GM12878 (cell line): Measurements from ENCODE around the gene RNF152. TPM values are rescaled to one million over a fixed set of nuclear protein-coding genes. Genes with fewer than 3 reads are reported as not detected.

Experiments
- ATAC-seq: fragments of 200-7000 bp; cut with Tn5 transposase; 3 replicates; pipeline ENCODE4 v1.9.1; 2020; ENCODE audit warnings: mild to moderate bottlenecking, moderate library complexity
- BruUV-seq: library from RNA; stranded (reverse); fragments of 400-500 nt; replicated peaks from 2 replicates; lab custom pipeline; 2021; lab: Mats Ljungman, UMichigan
- CTCF ChIA-PET: fragments of 300-600 bp; sonication (Branson Sonifier 250); formaldehyde crosslinking; extraction: SDS; loops from one replicate; lab custom pipeline; 2021; ENCODE audit warnings: inconsistent platforms; lab: Yijun Ruan, JAX
- POLR2A ChIA-PET: fragments of 350-600 bp; formaldehyde crosslinking; extraction: SDS; loops from one replicate; lab custom pipeline; 2021; ENCODE audit warnings: inconsistent platforms; lab: Charles Lee
- RAD21 ChIA-PET: fragments of 300-600 bp; sonication (Branson Sonifier 250); formaldehyde crosslinking; loops from one replicate; lab custom pipeline; 2023; ENCODE audit warnings: antibody characterized with exemption; ENCODE audit not compliant: unreplicated experiment; lab: Charles Lee
- SMC1A ChIA-PET: fragments of 300-600 bp; sonication (Branson Sonifier 250); formaldehyde crosslinking; loops from one replicate; lab custom pipeline; 2023; ENCODE audit not compliant: unreplicated experiment, uncharacterized antibody; lab: Charles Lee
- DNase-seq: peaks from one replicate; pipeline ENCODE4 v3.0.0-alpha.2; 2011; ENCODE audit warnings: low read depth, low spot score
- FAIRE-seq: peaks from 3 replicates; lab custom pipeline; 2011; peaks lifted over from hg19 to GRCh38; lab: Jason Lieb, UNC
- H2AFZ ChIP-seq: 2 replicates; pipeline ENCODE4 v1.6.0; 2011; ENCODE audit warnings: low read depth, low read length, control low read depth; ENCODE audit not compliant: control insufficient read depth
- H3K27ac ChIP-seq: 2 replicates; pipeline ENCODE4 v1.5.1; 2011; ENCODE audit warnings: control low read depth; ENCODE audit not compliant: control insufficient read depth, insufficient read depth
- H3K27me3 ChIP-seq, 2 experiments: replicated peaks in 1 of 2; 2 replicates each; pipeline versions ENCODE4 v1.6.0 to v1.6.1; 2011; ENCODE audit warnings: low read length in 1 of 2; ENCODE audit not compliant: control insufficient read depth in 2 of 2, insufficient read depth in 2 of 2
- H3K36me3 ChIP-seq, 2 experiments: 2 replicates each; pipeline ENCODE4 v1.5.1; 2011; ENCODE audit warnings: low read length in 1 of 2; ENCODE audit not compliant: control insufficient read depth in 2 of 2, insufficient read depth in 2 of 2
- H3K4me1 ChIP-seq: 2 replicates; pipeline ENCODE4 v1.6.1; 2011; ENCODE audit warnings: mild to moderate bottlenecking, low read length, moderate library complexity, mixed read lengths; ENCODE audit not compliant: control insufficient read depth, insufficient read depth
- H3K4me2 ChIP-seq: 2 replicates; pipeline ENCODE4 v1.6.0; 2011; ENCODE audit warnings: control low read depth; ENCODE audit not compliant: control insufficient read depth, insufficient read depth
- H3K4me3 ChIP-seq: fragments of 200-600 bp; sonication (generic); 2 replicates; pipeline ENCODE4 v1.5.1; 2016
- H3K79me2 ChIP-seq: 2 replicates; pipeline ENCODE4 v1.6.0; 2011; ENCODE audit warnings: low read length; ENCODE audit not compliant: control insufficient read depth, insufficient read depth
- H3K9ac ChIP-seq: 2 replicates; pipeline ENCODE4 v1.8.0; 2011; ENCODE audit warnings: low read length, control low read depth, mixed read lengths; ENCODE audit not compliant: control insufficient read depth, insufficient read depth
- H3K9me3 ChIP-seq: replicated peaks from 3 replicates; pipeline ENCODE4 v1.5.1; 2011; ENCODE audit warnings: mild to moderate bottlenecking, low read length; ENCODE audit not compliant: control insufficient read depth, insufficient read depth
- H4K20me1 ChIP-seq: 2 replicates; pipeline ENCODE4 v1.6.0; 2011; ENCODE audit not compliant: control insufficient read depth, insufficient read depth
- BCL11A ChIP-seq: IDR thresholded peaks from 2 replicates; pipeline ENCODE4 v1.6.1; 2011; ENCODE audit warnings: low read depth, low read length
- DPF2 ChIP-seq: fragments of 450-650 bp; IDR thresholded peaks from 2 replicates; pipeline ENCODE4 v1.6.1; 2017; ENCODE audit warnings: mild to moderate bottlenecking
- EED ChIP-seq: sonication (generic); IDR thresholded peaks from 2 replicates; pipeline ENCODE4 v1.6.1; 2016; ENCODE audit warnings: antibody characterized with exemption, low read depth
- ETV6 ChIP-seq, 2 experiments: fragments of 450-650 bp in 1 of 2; IDR thresholded peaks in 1 of 2; conservative IDR thresholded peaks in 1 of 2; 2 replicates each; pipeline ENCODE4 v1.6.1; 2014; ENCODE audit warnings: antibody characterized with exemption in 1 of 2, borderline replicate concordance in 1 of 2, low read depth in 1 of 2, mild to moderate bottlenecking in 1 of 2, moderate library complexity in 1 of 2
- JUND ChIP-seq: IDR thresholded peaks from 2 replicates; pipeline ENCODE4 v1.6.1; 2012; ENCODE audit warnings: low read depth, mild to moderate bottlenecking, low read length, improper control_type of control experiment, moderate library complexity
- MEF2A ChIP-seq: IDR thresholded peaks from 2 replicates; pipeline ENCODE4 v1.6.1; 2011; ENCODE audit warnings: low read depth, mild to moderate bottlenecking, low read length, moderate library complexity; ENCODE audit not compliant: insufficient read depth
- NRF1 ChIP-seq: conservative IDR thresholded peaks from 2 replicates; pipeline ENCODE4 v1.6.1; 2011; ENCODE audit warnings: mild to moderate bottlenecking, low read depth, low read length, improper control_type of control experiment
- PML ChIP-seq: IDR thresholded peaks from 2 replicates; pipeline ENCODE4 v1.6.1; 2012; ENCODE audit warnings: low read length, inconsistent platforms
- RCOR1 ChIP-seq: conservative IDR thresholded peaks from 2 replicates; pipeline ENCODE4 v1.6.1; 2012; ENCODE audit warnings: low read depth, low read length, improper control_type of control experiment
- TARDBP ChIP-seq: IDR thresholded peaks from 2 replicates; pipeline ENCODE4 v1.6.1; 2016; ENCODE audit warnings: borderline replicate concordance
- TCF12 ChIP-seq: IDR thresholded peaks from 2 replicates; pipeline ENCODE4 v1.6.1; 2011; ENCODE audit warnings: low read depth, mild to moderate bottlenecking, low read length
- ZNF207 ChIP-seq: fragments of 450-650 bp; IDR thresholded peaks from 2 replicates; pipeline ENCODE4 v1.6.1; 2014; ENCODE audit warnings: antibody characterized with exemption, mild to moderate bottlenecking, borderline replicate concordance
- ZNF687 ChIP-seq: fragments of 450-650 bp; IDR thresholded peaks from 2 replicates; pipeline ENCODE4 v1.6.1; 2017; ENCODE audit warnings: mild to moderate bottlenecking, moderate library complexity
- WGBS: methylation state at CpG from one replicate; pipeline ENCODE4 v1.1.6; 2016; ENCODE audit warnings: low lambda C conversion rate; ENCODE audit not compliant: insufficient replicate concordance, insufficient coverage; ENCODE audit errors: missing lambda C conversion rate; 5-methylcytosine and 5-hydroxymethylcytosine counted together
- in situ Hi-C: fragments of 300-500 bp; cut with MboI; formaldehyde crosslinking; loops from 9 replicates; pipeline ENCODE4 v1.14.3; 2018; ENCODE audit warnings: mixed read lengths
- intact Hi-C: fragments of 100-400 bp; cut with micrococcal nuclease; formaldehyde crosslinking; loops from one replicate; pipeline ENCODE4 v1.14.2; 2022; ENCODE audit not compliant: unreplicated experiment
- polyA plus RNA-seq, 11 experiments: library from polyadenylated mRNA; depleted of rRNA in 4 of 11; unstranded in 6 of 11; stranded (reverse) in 5 of 11; fragments of >200 nt; fragmentation: Nextera tagmentation in 4 of 11; fragmentation: Illumina TruSeq in 1 of 11; extraction: Ambion mirVana in 4 of 11; extraction: Trizol in 1 of 11; gene quantifications; 1 replicate in 1 of 11; 2 replicates in 10 of 11; pipeline versions ENCODE4 v1.2.1 to v1.2.3, GENCODE V29; 2011 to 2016; ENCODE audit warnings: inconsistent platforms in 2 of 11, missing spikeins in 2 of 11, low read depth in 1 of 11
- total RNA-seq, 4 experiments: library from RNA; depleted of rRNA in 3 of 4; stranded (reverse); fragments of >200 nt in 3 of 4; fragmentation: Illumina TruSeq in 1 of 4; extraction: Trizol in 1 of 4; gene quantifications; 2 replicates each; pipeline versions ENCODE4 v1.2.1 to v1.2.3, GENCODE V29; 2013 to 2021
- TF ChIP-seq, protein P1 (sequence below): IDR thresholded peaks from 2 replicates; pipeline ENCODE4 v1.6.1; 2011; ENCODE audit warnings: low read depth, low read length, improper control_type of control experiment, borderline replicate concordance
- TF ChIP-seq, protein P2 (sequence below): fragments of 450-650 bp; IDR thresholded peaks from 2 replicates; pipeline ENCODE4 v1.6.1; 2016; ENCODE audit warnings: mild to moderate bottlenecking, moderate library complexity, borderline replicate concordance

Gene RNF152
- total and polyA plus RNA-seq, 10 of the 15 experiments (the other 5 are each of a cell fraction or from before 2014, with no cell fraction given) = under 0.01 to 0.07 (median 0.03) TPM; not detected in 7

- CTCF ChIA-PET = no interaction called here
- H2AFZ ChIP-seq = no peak overlapping the region
- H3K79me2 ChIP-seq = no peaks in the 10 kb centered on the region
- intact Hi-C loops = no loop called here
- FAIRE-seq (no peak), DNase-seq (no peak), ATAC-seq (no peak)
- RAD21 ChIA-PET = no interaction called here
- 3% methylated on average over 3 of the region's 3 CpGs for WGBS
- in situ Hi-C loops = no loop called here
- no peaks in the 10 kb centered on the region for H3K4me1 ChIP-seq
- SMC1A ChIA-PET = interaction anchor here (1.1 kb wide), 1 partner anchor 11 kb away, joined by 3 read pairs; no protein-coding TSS in a partner anchor
- H3K27ac ChIP-seq = no peak overlapping the region
- no peaks in the 10 kb centered on the region for H3K27me3 ChIP-seq
- no peak overlapping the region for H3K4me2 ChIP-seq
- TF ChIP-seq, protein P1, sequence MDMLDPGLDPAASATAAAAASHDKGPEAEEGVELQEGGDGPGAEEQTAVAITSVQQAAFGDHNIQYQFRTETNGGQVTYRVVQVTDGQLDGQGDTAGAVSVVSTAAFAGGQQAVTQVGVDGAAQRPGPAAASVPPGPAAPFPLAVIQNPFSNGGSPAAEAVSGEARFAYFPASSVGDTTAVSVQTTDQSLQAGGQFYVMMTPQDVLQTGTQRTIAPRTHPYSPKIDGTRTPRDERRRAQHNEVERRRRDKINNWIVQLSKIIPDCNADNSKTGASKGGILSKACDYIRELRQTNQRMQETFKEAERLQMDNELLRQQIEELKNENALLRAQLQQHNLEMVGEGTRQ = no peak
- TF ChIP-seq DPF2 (no peak), EED (no peak), TARDBP (no peak), RCOR1 (no peak), ZNF687 (no peak), JUND (no peak), NRF1 (no peak), PML (no peak), ETV6 (conservative IDR thresholded peaks at IDR 0.05 in 1 of 2, IDR thresholded peaks at IDR 0.05 in 1 of 2; ENCODE audit: borderline replicate concordance in 1 of 2, low read depth in 1 of 2) (no peak), MEF2A (no peak), TCF12 (no peak), BCL11A (no peak), ZNF207 (no peak)
- TF ChIP-seq, protein P2, sequence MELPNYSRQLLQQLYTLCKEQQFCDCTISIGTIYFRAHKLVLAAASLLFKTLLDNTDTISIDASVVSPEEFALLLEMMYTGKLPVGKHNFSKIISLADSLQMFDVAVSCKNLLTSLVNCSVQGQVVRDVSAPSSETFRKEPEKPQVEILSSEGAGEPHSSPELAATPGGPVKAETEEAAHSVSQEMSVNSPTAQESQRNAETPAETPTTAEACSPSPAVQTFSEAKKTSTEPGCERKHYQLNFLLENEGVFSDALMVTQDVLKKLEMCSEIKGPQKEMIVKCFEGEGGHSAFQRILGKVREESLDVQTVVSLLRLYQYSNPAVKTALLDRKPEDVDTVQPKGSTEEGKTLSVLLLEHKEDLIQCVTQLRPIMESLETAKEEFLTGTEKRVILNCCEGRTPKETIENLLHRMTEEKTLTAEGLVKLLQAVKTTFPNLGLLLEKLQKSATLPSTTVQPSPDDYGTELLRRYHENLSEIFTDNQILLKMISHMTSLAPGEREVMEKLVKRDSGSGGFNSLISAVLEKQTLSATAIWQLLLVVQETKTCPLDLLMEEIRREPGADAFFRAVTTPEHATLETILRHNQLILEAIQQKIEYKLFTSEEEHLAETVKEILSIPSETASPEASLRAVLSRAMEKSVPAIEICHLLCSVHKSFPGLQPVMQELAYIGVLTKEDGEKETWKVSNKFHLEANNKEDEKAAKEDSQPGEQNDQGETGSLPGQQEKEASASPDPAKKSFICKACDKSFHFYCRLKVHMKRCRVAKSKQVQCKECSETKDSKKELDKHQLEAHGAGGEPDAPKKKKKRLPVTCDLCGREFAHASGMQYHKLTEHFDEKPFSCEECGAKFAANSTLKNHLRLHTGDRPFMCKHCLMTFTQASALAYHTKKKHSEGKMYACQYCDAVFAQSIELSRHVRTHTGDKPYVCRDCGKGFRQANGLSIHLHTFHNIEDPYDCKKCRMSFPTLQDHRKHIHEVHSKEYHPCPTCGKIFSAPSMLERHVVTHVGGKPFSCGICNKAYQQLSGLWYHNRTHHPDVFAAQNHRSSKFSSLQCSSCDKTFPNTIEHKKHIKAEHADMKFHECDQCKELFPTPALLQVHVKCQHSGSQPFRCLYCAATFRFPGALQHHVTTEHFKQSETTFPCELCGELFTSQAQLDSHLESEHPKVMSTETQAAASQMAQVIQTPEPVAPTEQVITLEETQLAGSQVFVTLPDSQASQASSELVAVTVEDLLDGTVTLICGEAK = no peak
- H3K4me3 ChIP-seq = no peak overlapping the region
- H3K9ac ChIP-seq = no peak overlapping the region
- no peaks in the 10 kb centered on the region; the same call in 2 of the 3 replicates for H3K9me3 ChIP-seq
- no TSS peak for BruUV-seq
- POLR2A ChIA-PET = no interaction called here
- no peaks in the 10 kb centered on the region for H4K20me1 ChIP-seq
- H3K36me3 ChIP-seq = no peaks in the 10 kb centered on the region
Observed at GRCh38 chr18:61785588-61785987, 107.2 kb downstream of the RNF152 start.
